GM21786 (cell line): ENCODE data around the gene MXRA8.
"Not testable (repeated sequence)": the region's sequence is repeated elsewhere in the genome, so short reads cannot be mapped to it uniquely, and the experiment has no call there.

Experiments
- ATAC-seq: cut with Tn5 transposase; IDR thresholded peaks from one replicate; pipeline ENCODE4 v1.9.1; 2021; ENCODE audit not compliant: unreplicated experiment

The MXRA8 gene

GRCh38 chr1:1358433-1359271 lies at the start of gene MXRA8:
TSS of gene MXRA8 (minus strand) at chr1:1358555. CDS start at chr1:1358504, 51 bp downstream.
- ATAC-seq: no peak

- ATAC-seq: peak; percentile 16
Measured at GRCh38 chr1:1407636-1408318, 49.4 kb upstream of the MXRA8 start.

- ATAC-seq: peak; percentile 84
Measured at GRCh38 chr1:1406821-1407635, 48.7 kb upstream of the MXRA8 start, which contains the start of gene MRPL20. TSS of gene MRPL20 (minus strand) at chr1:1407293. CDS start at chr1:1407217, 76 bp downstream.

- ATAC-seq: no peak
Measured at GRCh38 chr1:1406101-1406820, 47.9 kb upstream of the MXRA8 start.

GRCh38 chr1:1403653-1404052 lies 45.3 kb upstream of the MXRA8 start:
- ATAC-seq: no peak

GRCh38 chr1:1402901-1403392 lies 44.6 kb upstream of the MXRA8 start:
- not testable (repeated sequence) for ATAC-seq

GRCh38 chr1:1402072-1402900 lies 43.9 kb upstream of the MXRA8 start:
- no peak for ATAC-seq

- ATAC-seq: no peak
Measured at GRCh38 chr1:1401457-1402010, 43.2 kb upstream of the MXRA8 start.

GRCh38 chr1:1400576-1401456 lies 42.5 kb upstream of the MXRA8 start:
- no peak for ATAC-seq

GRCh38 chr1:1399872-1400575 lies 41.7 kb upstream of the MXRA8 start:
- ATAC-seq: no peak

- peak; percentile 95 for ATAC-seq
Measured at GRCh38 chr1:1399187-1399871, 41.0 kb upstream of the MXRA8 start, which contains the start of gene CCNL2. TSS of gene CCNL2 (minus strand) at chr1:1399335. CDS start at chr1:1399306, 29 bp downstream.

GRCh38 chr1:1398677-1399186 lies 40.4 kb upstream of the MXRA8 start:
- no peak for ATAC-seq

- no peak for ATAC-seq
Measured at GRCh38 chr1:1397839-1398523, 39.6 kb upstream of the MXRA8 start.

GRCh38 chr1:1395166-1395565 lies 36.8 kb upstream of the MXRA8 start:
- ATAC-seq: no peak

GRCh38 chr1:1394116-1394515 lies 35.8 kb upstream of the MXRA8 start:
- ATAC-seq: no peak

- ATAC-seq: no peak
Measured at GRCh38 chr1:1393428-1393827, 35.1 kb upstream of the MXRA8 start.
